GM19372 (cell line): ENCODE results near the gene TMEM45A.

ENCODE experiments used
- ATAC-seq: cut with Tn5 transposase; IDR thresholded peaks from one replicate; pipeline ENCODE4 v1.9.1; 2021; ENCODE audit warnings: mild to moderate bottlenecking, low read depth, moderate library complexity; ENCODE audit not compliant: unreplicated experiment

TMEM45A gene

GRCh38 chr3:100603469-100603868 lies 111.0 kb downstream of the TMEM45A start:
- ATAC-seq: peak; percentile 37

DNA sequence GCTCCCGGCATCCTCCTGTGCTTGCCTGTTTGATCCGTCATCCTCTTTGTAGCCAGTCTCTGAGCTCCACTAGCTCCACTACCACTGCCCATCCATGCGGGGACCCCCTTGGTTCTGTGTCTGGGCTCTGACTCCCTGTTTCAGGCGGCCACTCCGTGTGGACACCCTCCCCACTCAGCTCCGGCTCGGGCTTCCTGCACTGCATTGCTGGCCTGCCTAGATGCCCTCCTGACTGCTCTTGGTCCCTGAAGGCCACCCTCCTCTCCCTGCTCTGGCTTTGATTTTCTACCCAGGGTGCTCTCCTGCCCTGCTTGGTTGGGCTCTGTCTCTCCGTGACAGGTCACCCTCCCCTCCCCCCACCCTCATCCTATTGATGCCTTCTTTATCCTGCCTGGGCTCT lies 112.9 kb downstream of the TMEM45A start:
- ATAC-seq: no peak

DNA sequence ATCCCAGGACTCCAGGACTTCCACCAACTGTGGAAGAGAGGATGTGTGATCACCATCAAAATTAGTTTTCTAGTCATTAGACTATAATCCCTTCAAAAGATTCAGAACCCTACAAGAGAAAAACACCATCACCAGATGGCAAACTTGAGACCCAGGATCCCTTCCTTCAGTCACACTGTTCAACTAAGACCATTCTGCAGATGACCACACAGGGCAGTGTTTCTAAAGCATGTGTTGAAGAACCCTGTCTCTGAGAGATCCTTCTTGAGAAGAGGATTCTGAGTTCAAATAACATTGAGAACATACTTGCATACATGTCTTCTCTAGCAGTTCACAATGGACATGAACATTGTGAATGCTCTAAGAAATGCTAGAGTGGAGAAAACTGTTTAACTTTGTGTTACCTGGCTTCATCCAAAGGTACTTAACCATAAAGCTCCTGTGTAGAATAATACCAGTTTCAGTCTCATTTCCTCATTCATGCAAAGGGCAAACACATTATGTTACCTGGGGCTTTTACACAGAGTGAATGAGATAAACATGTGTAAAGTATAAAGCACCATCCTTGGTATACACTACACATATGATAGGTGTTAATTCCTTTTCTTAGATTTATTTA lies 114.6 kb downstream of the TMEM45A start:
- ATAC-seq: peak; percentile 70

DNA sequence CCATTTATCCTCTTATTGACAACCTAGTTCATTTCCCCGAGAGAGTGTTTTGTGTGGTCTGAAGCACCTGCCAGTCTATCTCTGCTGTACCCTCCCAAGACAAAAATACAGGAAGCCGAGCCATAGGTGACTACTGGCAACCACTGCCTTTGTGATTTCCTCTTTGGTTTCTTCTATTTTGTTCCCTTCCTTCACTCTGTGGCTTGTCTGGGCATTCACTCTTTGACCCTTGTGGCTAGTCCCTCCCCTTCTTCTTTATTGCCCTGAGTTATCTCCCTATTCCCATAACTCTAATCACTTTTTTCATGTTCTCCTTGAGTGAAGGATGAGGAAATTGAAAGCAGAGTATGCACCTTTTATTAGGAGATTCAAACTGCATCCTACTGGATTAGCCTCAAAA lies 116.9 kb downstream of the TMEM45A start, which contains the start of gene ADGRG7:
ADGRG7 (plus strand) TSS at position 297 of the 400 bp plus-strand sequence. CDS start 256 bp downstream, outside the sequence.
- no peak for ATAC-seq

GRCh38 chr3:100609963-100610362 lies 117.5 kb downstream of the TMEM45A start:
- ATAC-seq: no peak

GRCh38 chr3:100611221-100611620 lies 118.8 kb downstream of the TMEM45A start:
- no peak for ATAC-seq

- peak; percentile 57 for ATAC-seq
Measured at GRCh38 chr3:100613721-100614390, 121.4 kb downstream of the TMEM45A start.

GRCh38 chr3:100614941-100615340 lies 122.5 kb downstream of the TMEM45A start:
- ATAC-seq: no peak

GRCh38 chr3:100615684-100616083 lies 123.3 kb downstream of the TMEM45A start:
- no peak for ATAC-seq

GRCh38 chr3:100621251-100621650 lies 128.8 kb downstream of the TMEM45A start:
- ATAC-seq: no peak
